ENCODE data around the gene CH25H.

CH25H gene

GRCh38 chr10:89159761-89160160, 47.4 kb downstream of the CH25H start:
- no peak for DNase-seq (ENCODE audit: extremely low read depth, low read depth)
- H3K4me3 ChIP-seq (replicated peaks; ENCODE audit: low read depth, low read length), result no peak overlapping the region
- TF ChIP-seq CTCF (IDR thresholded peaks at IDR 0.05; ENCODE audit: low read depth, low read length, missing control alignments), result no peak

GRCh38 chr10:89159316-89159715, 47.8 kb downstream of the CH25H start:
- TF ChIP-seq CTCF (IDR thresholded peaks at IDR 0.05; ENCODE audit: low read depth, low read length, missing control alignments), result no peak
- no peak overlapping the region for H3K4me3 ChIP-seq (replicated peaks; ENCODE audit: low read depth, low read length)
- DNase-seq (ENCODE audit: extremely low read depth, low read depth), result no peak

GRCh38 chr10:89158446-89158845, 48.7 kb downstream of the CH25H start:
- no peak overlapping the region for H3K4me3 ChIP-seq (replicated peaks; ENCODE audit: low read depth, low read length)
- TF ChIP-seq CTCF (IDR thresholded peaks at IDR 0.05; ENCODE audit: low read depth, low read length, missing control alignments), result no peak
- peak; percentile 66 for DNase-seq (ENCODE audit: extremely low read depth, low read depth)

- DNase-seq (ENCODE audit: extremely low read depth, low read depth), result no peak
- H3K4me3 ChIP-seq (replicated peaks; ENCODE audit: low read depth, low read length), result no peak overlapping the region
- no peak for TF ChIP-seq CTCF (IDR thresholded peaks at IDR 0.05; ENCODE audit: low read depth, low read length, missing control alignments)
Measured at GRCh38 chr10:89156161-89156835, 50.8 kb downstream of the CH25H start.
